ENCODE results near the gene FARP1.
A peak's percentile ranks its signal among the peaks of the same experiment; 100 is the strongest.

FARP1 gene

GRCh38 chr13:98141091-98141490 lies 1.8 kb upstream of the FARP1 start:
- FAIRE-seq: no peak
- DNase-seq (ENCODE audit: low spot score): no peak

DNA sequence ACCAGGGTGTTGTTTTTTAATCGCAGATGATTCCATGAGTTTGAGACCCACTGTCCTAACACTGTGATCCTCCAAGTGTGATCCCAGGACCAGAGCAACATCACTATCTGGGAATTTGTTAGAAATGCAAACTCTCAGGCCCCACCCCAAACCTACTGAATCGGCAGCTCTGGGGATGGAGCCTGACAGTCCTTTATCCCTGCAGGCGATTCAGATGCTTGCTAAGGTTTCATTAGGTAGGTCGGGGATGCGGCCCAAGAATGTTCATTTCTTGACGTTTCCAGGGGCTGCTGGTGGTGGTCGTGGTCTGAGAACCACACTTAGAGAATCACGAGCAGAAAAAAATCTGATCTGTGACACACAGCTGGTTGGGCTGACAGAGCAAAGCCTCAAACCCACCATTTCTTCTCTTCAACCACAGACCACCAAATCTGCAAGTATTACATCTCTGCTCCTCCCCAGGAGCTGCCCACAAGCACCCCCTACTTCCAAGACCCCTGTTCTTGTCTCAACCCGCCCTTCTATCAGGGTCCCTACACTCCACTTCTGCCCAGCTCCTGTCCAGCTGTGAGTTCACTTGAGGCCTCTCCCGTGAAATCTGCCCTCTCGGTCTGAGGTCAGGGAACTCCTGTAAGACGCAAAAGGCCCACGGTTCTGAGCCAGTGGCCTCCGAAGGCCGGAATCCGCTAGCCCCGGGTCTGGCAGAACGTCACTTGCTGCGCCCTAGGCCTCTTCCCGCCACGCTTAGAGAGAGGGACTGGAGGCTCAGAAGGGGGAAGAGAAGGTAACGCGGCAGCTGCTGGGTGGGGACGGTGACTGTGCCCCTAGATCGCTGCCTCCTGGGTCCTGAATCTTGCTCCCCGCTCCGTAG lies 1.1 kb upstream of the FARP1 start:
- FAIRE-seq (no peak), DNase-seq (ENCODE audit: low spot score) (no peak)

GRCh38 chr13:98143157-98143553 lies 261 bp downstream of the FARP1 start:
- no peak for FAIRE-seq

GRCh38 chr13:98143601-98144026 lies 720 bp downstream of the FARP1 start:
- DNase-seq (ENCODE audit: low spot score) (no peak), FAIRE-seq (no peak)

More at GRCh38 chr13:98143157-98143553, 261 bp downstream of the FARP1 start:
- DNase-seq (ENCODE audit: low spot score): no peak

DNA sequence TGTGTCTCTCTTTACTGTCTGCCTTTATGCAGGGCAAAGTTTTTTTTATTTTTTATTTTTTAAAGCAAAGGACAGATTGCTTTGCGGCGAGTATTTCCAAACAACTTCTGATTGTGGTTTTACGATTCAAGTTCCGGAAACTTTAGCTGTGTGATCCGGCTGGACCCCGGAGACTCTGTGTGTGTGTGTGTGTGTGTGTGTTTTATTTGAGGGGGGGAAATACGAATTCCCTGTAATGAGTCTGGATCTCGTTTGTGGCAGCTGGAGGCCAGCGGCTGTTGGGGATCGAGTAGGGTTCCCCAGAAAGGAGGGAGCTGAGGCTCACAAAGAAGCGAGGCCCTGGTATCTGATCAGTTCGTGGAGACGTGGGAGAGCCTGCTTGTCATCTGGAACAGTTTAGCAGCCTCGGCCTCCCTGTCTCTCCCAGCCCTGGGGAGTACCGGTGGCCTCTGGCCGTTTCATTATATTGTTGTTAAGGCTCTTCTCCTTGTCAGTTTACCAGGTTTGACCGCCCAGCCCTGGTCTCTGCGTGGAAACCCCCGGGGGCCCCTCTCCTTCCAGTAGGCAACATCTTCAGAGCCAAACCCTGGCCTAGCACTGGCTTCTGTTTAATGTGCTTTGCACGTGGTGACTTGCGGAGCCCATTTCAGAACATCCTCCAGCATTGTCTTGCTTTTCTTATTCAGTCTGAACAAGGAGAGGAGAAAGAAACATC lies 1.3 kb downstream of the FARP1 start:
- DNase-seq (ENCODE audit: low spot score) (no peak), FAIRE-seq (no peak)

DNA sequence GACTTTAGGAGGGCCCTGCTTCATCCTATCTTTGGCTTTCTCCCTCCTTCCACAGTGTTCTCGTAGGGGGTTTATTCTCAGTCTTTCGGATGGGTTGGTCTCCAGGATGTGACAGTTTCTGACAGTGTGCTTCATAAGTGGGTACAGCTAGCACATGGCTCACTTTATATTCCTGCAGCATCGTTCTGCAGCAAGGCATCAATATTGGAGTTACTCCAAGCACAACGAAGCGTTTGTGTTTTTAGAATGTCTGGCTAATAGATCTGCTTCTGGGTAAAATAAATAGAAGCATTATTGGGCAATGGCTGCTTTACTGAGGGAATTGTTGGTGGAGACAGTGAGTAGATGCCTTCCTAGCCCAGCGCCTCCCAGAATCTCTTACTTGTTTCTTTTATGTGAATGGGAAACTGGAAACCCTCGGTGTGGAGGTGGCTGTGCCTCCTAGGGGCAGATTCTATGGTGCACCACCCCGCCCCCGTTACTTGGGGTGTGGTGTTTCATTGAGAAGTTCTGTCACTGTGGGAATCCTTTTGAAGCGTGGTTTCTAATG lies 2.0 kb downstream of the FARP1 start:
- DNase-seq (ENCODE audit: low spot score): peak; percentile 29
- FAIRE-seq: peak; percentile 35

DNA sequence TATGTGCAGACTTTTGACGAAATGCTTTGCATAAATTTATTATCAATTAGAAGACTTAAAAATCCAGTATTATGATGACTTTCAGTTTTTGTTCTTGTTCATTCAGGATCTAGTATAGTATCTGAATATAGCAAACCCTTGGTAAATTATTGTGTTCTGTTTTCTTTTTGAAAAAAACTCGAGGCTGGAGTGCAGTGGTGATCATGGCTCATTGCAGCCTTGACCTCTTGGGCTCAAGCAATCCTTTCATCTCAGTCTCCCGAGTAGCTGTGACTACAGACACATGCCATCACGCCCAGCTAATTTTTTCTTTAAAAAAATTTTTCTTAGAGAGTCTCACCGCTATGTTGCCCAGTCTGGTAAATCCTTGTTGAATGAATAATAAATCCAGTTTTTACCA lies 4.6 kb downstream of the FARP1 start:
- DNase-seq (ENCODE audit: low spot score) (no peak), FAIRE-seq (peak; percentile 35)

DNA sequence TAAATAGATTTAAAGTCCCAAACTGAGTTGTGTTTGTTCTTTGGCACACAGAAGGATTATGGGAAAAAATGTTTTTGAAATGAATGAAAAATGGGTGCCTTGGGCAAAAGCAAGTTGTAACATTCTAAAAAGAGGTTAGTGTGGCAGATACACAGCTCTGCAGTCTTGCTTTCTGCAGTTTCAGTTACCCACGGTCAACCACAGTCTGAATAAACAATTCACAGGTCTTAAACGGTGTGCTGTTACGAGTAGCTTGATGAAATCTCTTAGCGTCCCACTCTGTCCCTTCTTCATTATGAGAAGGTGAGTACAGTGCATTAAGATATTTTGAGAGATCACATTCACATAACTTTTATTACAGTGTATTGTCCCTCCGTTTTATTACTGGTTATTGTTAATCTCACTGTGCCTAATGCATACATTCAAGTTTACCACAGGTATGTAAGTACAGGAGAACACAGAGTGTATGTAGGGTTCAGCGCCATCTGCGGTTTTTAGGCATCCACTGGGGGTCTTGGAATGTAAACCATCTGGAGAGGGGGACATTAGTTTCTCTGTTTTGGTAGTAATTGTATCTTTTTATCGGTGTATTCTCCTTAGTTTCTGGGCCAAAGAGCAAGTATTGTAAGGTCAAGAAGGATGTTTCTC lies 8.1 kb downstream of the FARP1 start:
- DNase-seq (ENCODE audit: low spot score) (no peak), FAIRE-seq (no peak)

GRCh38 chr13:98155475-98156109 lies 12.7 kb downstream of the FARP1 start:
- FAIRE-seq (no peak), DNase-seq (ENCODE audit: low spot score) (peak; percentile 49)

- DNase-seq (ENCODE audit: low spot score) (no peak), FAIRE-seq (no peak)
Observed at GRCh38 chr13:98156259-98156658, 13.4 kb downstream of the FARP1 start.

- DNase-seq (ENCODE audit: low spot score): no peak
- FAIRE-seq: no peak
Observed at GRCh38 chr13:98157188-98157587, 14.3 kb downstream of the FARP1 start.

DNA sequence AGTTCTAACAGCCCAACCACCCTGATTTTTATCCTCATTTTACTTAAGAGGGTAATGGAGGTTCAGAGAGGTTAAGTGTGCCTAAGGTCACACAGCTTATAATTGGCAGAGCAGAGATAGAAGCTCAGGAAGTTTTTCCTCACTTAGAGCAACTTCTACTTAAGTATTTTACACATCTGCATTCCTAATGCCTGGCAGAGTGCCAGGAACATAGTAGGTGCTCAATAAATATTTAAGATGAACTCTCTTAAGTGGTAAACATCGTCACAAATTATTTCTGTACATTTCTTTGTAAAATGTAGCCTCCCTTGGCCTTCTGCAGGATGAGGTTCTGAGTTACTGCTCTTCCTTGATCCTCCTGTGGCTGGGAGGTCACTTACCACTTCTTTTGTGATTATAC lies 14.7 kb downstream of the FARP1 start:
- DNase-seq (ENCODE audit: low spot score) (no peak), FAIRE-seq (no peak)

DNA sequence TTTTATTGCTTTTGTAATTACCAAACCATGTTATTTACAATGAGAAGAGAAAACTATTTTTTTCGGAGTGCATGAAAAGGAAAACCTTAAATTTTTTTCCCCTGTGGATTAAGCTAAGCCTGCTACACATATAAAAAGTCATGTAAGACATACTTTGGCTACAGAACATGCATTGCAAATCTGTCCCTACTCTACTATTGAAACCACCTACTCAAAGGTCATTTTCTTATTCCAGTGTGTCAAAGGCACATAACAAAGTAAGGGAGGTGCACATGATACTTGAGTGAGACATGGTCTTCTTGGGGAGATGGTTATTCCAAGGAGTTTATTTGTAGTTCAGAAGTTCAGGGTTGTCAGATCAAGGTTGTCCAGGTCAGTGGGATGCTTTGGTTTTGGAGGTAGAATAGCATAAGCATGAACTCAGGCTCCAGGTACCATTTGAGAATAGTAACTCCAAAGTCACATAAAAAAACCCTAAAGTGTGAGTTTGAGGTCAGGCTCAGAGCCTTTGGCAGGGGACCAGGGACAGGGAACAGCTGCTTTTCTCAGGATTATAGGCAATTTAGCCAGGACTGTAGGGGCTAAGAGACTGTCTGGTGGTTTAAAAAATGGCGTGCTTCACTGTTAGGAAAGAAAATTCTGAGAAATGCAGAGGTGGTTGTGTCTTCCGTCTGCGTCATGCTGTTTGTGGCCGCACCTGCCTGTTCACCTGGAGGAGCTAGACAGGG lies 15.4 kb downstream of the FARP1 start:
- FAIRE-seq (no peak), DNase-seq (ENCODE audit: low spot score) (no peak)

DNA sequence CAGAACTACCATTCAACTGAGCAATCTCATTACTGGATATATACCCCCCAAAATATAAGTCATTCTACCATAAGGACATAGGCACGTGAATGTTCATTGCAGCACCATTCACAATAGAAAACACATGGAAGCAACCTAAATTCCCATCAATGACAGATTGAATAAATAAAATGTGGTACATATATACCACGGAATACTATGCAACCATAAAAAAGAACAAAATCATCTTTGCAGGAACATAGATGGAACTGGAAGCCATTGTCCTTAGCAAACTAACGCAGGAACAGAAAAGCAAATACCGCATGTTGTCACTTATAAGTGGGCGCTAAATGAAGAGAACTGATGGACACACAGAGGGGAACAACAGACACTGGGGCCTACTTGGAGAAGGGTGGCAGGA lies 20.0 kb downstream of the FARP1 start:
- DNase-seq (ENCODE audit: low spot score): no peak
- FAIRE-seq: no peak

DNA sequence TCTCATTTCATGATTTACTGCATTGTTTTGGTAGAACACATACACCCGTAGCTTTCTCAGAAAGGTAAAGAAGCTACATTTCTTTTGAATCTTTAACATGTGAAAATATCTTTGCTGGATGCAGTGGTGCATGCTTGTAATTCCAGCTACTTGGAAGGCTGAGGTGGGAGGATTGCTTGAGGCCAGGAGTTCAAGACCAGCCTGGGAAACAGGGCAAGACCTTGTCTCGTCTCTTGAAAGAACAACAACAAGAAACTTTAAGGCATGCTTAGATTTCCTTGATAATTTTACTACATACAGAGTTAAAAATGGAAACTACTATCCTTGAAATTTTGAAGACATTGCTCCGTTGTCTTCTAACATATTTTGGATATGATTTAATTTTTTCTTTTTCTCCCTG lies 26.4 kb downstream of the FARP1 start:
- no peak for FAIRE-seq
- no peak for DNase-seq (ENCODE audit: low spot score)

GRCh38 chr13:98171900-98172589 lies 29.2 kb downstream of the FARP1 start:
- DNase-seq (ENCODE audit: low spot score) (peak; percentile 63), FAIRE-seq (peak; percentile 67)

DNA sequence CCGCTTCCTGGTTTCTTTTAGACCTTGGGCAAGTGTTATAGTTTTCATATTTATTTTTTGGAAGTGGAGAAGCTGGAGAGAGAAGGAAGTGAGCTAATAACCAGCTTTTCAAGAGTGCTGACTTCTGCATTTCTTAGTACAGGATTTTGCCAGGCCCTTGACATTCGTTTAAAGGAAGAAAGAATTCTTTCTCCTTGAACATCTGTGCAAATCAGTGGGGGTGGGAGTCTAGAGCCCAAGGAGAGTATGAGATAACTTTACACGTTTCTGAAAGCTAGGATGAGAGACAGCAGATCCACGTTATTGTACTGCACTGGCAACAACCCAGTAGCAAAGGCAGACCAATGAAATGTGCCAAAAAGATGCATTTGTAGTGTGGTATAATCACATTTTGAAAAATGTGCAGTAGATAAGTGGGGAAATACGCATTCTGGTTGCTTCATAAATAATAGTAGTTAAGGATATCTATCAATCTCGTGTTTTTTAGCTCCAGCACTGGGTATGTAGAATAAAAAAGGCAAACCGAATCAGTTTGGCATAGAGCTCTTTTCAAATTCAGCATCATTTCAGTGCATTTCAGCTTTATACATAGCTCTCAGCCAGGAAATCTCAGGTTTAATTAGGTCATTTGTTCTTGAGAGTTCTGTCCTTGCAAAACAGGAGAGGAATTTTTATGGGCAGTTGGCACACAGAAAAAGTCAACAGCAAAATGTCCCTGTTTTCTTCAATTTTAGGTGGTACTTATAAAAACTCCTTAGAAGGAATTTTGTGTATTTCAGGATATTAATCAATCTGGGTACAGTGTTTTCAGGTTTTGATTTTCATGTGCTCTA lies 29.9 kb downstream of the FARP1 start:
- FAIRE-seq: no peak
- DNase-seq (ENCODE audit: low spot score): no peak

DNA sequence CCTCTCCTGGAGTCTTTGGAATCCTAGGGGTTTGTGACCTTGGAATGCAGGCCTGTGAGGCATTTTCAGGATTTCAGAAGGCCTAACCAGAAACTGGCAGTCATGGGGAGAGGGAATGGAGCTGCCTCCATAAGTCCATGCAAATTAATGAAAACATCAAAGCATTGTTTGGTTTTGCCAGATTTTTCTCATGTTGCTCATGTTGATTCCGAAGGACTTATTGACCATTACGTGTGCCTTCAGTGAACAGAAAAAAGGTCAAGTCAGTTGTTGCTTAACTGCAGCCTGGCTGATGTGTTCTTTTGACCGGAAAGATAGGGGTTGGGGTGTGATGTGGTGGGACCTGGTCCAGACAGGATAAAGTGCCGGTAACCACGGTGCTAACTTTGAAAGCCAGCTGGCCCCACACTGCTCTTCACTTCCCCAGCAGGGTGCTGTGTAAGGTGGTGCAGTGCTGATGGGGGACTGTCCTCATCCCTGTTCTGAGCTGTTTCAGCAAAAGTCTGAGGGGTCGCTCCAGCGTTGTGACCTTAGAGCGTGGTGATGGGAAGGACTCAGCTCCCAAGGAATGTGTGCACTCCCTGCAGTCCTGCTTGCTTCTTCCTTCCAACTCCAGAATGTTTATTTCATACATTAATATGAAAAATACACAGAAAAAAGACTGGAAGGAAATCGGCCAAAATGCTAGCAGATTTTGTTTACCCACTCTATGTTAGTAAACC lies 30.7 kb downstream of the FARP1 start:
- DNase-seq (ENCODE audit: low spot score): peak; percentile 57
- FAIRE-seq: peak; percentile 66

GRCh38 chr13:98174307-98174706 lies 31.4 kb downstream of the FARP1 start:
- FAIRE-seq: no peak
- no peak for DNase-seq (ENCODE audit: low spot score)
